Suprapubic skin (tissue), 4 donors: ENCODE data around the gene MAP2K6. TPM values are rescaled to one million over a fixed set of nuclear protein-coding genes. Genes with fewer than 3 reads are reported as not detected.

Experiments used
- DNase-seq, 2 donors: peaks; one replicate each; pipeline ENCODE4 v3.0.0-alpha.2; 2019; ENCODE audit warnings: low spot score in 2 of 2
- H3K27ac ChIP-seq: fragments of 200-600 bp; sonication (generic); one replicate; pipeline ENCODE4 v1.5.1; 2019
- H3K27me3 ChIP-seq: fragments of 200-600 bp; sonication (generic); one replicate; pipeline ENCODE4 v1.5.1; 2019
- H3K36me3 ChIP-seq: fragments of 200-600 bp; sonication (generic); one replicate; pipeline ENCODE4 v1.5.1; 2019
- H3K4me1 ChIP-seq: fragments of 200-600 bp; sonication (generic); one replicate; pipeline ENCODE4 v1.5.1; 2019
- H3K4me3 ChIP-seq: fragments of 200-600 bp; sonication (generic); one replicate; pipeline ENCODE4 v1.5.1; 2019; ENCODE audit warnings: mild to moderate bottlenecking
- H3K9me3 ChIP-seq: fragments of 200-600 bp; sonication (generic); one replicate; pipeline ENCODE4 v1.5.1; 2019
- EP300 ChIP-seq: sonication (generic); formaldehyde crosslinking; IDR thresholded peaks from one replicate; pipeline ENCODE4 v1.6.1; 2017; ENCODE audit warnings: antibody characterized with exemption
- POLR2A ChIP-seq, 2 donors: fragments of 450-650 bp; IDR thresholded peaks; one replicate each; pipeline ENCODE4 v1.6.1; 2017; ENCODE audit warnings: antibody characterized with exemption in 2 of 2, mild to moderate bottlenecking in 2 of 2, moderate library complexity in 2 of 2
- POLR2AphosphoS5 ChIP-seq, 3 donors: sonication (generic); formaldehyde crosslinking; IDR thresholded peaks; one replicate each; pipeline ENCODE4 v1.6.1; 2017; ENCODE audit warnings: antibody characterized with exemption in 3 of 3
- WGBS: methylation state at CpG from one replicate; pipeline ENCODE4 v1.1.5; 2018; 5-methylcytosine and 5-hydroxymethylcytosine counted together
- total RNA-seq, 4 donors: library from RNA; depleted of rRNA; stranded (reverse); fragments of >200 nt; gene quantifications; one replicate each; pipeline ENCODE4 v1.1.0, GENCODE V29; 2016
- TF ChIP-seq, protein P1 (sequence below), 2 donors: fragments of 200-600 bp in 1 of 2; fragments of 450-650 bp in 1 of 2; sonication (generic) in 1 of 2; IDR thresholded peaks; one replicate each; pipeline ENCODE4 v1.5.1; 2016 to 2019; ENCODE audit warnings: antibody characterized with exemption in 2 of 2, mild to moderate bottlenecking in 1 of 2, moderate library complexity in 1 of 2

The MAP2K6 gene
- total RNA-seq, 4 donors from 2014 or later, result 2.4 to 6.3 (median 3.9) TPM

DNA sequence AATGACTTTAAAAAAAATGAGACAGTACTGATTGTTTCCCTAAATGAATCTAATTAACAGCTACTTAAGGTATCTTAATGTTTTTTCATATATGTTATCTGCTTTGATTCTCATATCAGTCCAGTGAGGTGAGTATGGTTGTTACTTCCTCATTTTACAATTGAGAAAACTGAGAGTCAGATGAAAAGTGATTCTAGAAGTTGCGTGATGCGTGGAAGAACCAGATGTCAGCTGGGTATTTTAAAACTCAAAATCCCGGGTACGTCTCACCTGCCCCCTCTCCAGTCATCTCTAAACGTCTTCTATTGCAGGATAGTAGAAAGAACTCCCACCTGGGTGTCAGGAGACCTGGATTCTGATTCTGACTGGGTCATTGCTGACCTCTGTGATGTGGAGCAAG lies 89.2 kb downstream of the MAP2K6 start:
- Histone ChIP-seq H3K27ac (no peak overlapping the region), H3K4me1 (peaks cover 23% of the 10 kb centered on the region), H3K9me3 (no peaks in the 10 kb centered on the region), H3K4me3 (no peak overlapping the region), H3K36me3 (no peaks in the 10 kb centered on the region), H3K27me3 (no peaks in the 10 kb centered on the region)
- DNase-seq, result no peak
- 93% methylated on average over 5 of the region's 5 CpGs for WGBS
- no peak for TF ChIP-seq POLR2AphosphoS5 (IDR thresholded peaks at IDR 0.05)
- TF ChIP-seq, protein P1, sequence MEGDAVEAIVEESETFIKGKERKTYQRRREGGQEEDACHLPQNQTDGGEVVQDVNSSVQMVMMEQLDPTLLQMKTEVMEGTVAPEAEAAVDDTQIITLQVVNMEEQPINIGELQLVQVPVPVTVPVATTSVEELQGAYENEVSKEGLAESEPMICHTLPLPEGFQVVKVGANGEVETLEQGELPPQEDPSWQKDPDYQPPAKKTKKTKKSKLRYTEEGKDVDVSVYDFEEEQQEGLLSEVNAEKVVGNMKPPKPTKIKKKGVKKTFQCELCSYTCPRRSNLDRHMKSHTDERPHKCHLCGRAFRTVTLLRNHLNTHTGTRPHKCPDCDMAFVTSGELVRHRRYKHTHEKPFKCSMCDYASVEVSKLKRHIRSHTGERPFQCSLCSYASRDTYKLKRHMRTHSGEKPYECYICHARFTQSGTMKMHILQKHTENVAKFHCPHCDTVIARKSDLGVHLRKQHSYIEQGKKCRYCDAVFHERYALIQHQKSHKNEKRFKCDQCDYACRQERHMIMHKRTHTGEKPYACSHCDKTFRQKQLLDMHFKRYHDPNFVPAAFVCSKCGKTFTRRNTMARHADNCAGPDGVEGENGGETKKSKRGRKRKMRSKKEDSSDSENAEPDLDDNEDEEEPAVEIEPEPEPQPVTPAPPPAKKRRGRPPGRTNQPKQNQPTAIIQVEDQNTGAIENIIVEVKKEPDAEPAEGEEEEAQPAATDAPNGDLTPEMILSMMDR (IDR thresholded peaks at IDR 0.05), result no peak
- TF ChIP-seq POLR2A (IDR thresholded peaks at IDR 0.05), result no peak
- TF ChIP-seq EP300, result no peak

GRCh38 chr17:69505740-69506139 lies 91.2 kb downstream of the MAP2K6 start:
- 97% methylated on average over 3 of the region's 3 CpGs for WGBS
- Histone ChIP-seq H3K4me1 (peaks cover 19% of the 10 kb centered on the region), H3K27ac (no peak overlapping the region)

DNA sequence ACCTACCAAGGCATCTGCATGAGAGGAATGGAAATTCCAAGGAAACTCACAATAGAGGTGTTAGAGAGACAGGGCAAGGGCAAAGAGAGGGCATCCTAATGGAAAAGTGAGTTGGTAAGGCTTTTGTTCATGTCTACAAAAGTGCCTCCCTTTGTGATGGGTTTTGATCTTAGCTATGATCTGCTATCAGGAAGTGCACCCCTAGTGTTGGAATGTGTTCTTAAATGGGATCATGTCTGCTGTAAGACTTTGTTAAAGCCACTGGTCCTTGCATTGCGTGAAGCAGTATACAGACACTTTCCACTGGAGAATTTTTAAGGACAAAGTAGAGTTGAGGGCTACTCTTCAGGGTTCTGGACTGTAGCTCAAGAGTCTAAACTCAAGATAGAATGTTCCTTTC lies 92.0 kb downstream of the MAP2K6 start:
- TF ChIP-seq EP300, result no peak
- Histone ChIP-seq H3K9me3 (no peaks in the 10 kb centered on the region), H3K4me3 (no peak overlapping the region), H3K36me3 (no peaks in the 10 kb centered on the region), H3K4me1 (peaks cover 11% of the 10 kb centered on the region), H3K27me3 (no peaks in the 10 kb centered on the region), H3K27ac (no peak overlapping the region)
- DNase-seq, result no peak
- WGBS, result 94% methylated on average over 1 of the region's 1 CpG

More at GRCh38 chr17:69505740-69506139, 91.2 kb downstream of the MAP2K6 start:
- DNase-seq, result no peak
- Histone ChIP-seq H3K4me3 (no peak overlapping the region), H3K9me3 (no peaks in the 10 kb centered on the region), H3K27me3 (no peaks in the 10 kb centered on the region), H3K36me3 (no peaks in the 10 kb centered on the region)
- no peak for TF ChIP-seq POLR2A (IDR thresholded peaks at IDR 0.05)
- no peak for TF ChIP-seq POLR2AphosphoS5 (IDR thresholded peaks at IDR 0.05)
- TF ChIP-seq EP300, result no peak
- TF ChIP-seq, protein P1 (IDR thresholded peaks at IDR 0.05), result no peak

- no peak for DNase-seq
- WGBS, result 90% methylated on average over 1 of the region's 1 CpG
- H3K27me3 ChIP-seq, result no peaks in the 10 kb centered on the region
- no peaks in the 10 kb centered on the region for H3K9me3 ChIP-seq
- TF ChIP-seq, protein P1 (IDR thresholded peaks at IDR 0.05), result no peak
- TF ChIP-seq POLR2A (IDR thresholded peaks at IDR 0.05) (no peak), POLR2AphosphoS5 (IDR thresholded peaks at IDR 0.05) (no peak), EP300 (no peak)
- H3K27ac ChIP-seq, result no peak overlapping the region
- no peaks in the 10 kb centered on the region for H3K36me3 ChIP-seq
- no peak overlapping the region for H3K4me3 ChIP-seq
- H3K4me1 ChIP-seq, result peaks cover 3% of the 10 kb centered on the region
Observed at GRCh38 chr17:69508814-69509213, 94.3 kb downstream of the MAP2K6 start.

DNA sequence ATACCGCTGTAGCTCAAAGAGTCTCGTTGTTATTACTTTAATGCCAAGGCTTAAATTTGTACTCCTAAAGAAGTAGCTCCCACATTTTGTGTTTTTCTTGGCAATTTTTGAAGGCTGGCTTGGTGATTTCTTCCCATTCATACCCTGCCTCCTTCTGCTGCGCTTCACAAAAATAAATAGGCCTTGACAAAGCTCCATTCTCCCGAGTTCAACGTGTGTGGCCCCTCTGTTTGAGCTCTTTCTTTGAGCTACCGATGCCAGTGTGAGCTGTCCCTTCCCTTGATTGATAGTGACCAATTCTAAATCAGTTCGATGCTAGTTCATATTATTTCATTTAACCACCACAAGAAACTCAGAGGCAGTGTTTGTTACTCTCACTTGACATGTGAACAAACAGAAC lies 96.8 kb downstream of the MAP2K6 start:
- no peak for DNase-seq
- TF ChIP-seq POLR2A (IDR thresholded peaks at IDR 0.05) (no peak), POLR2AphosphoS5 (IDR thresholded peaks at IDR 0.05) (no peak), EP300 (no peak)
- TF ChIP-seq, protein P1 (IDR thresholded peaks at IDR 0.05), result no peak
- no peak overlapping the region for H3K27ac ChIP-seq
- H3K9me3 ChIP-seq, result no peaks in the 10 kb centered on the region
- 90% methylated on average over 7 of the region's 7 CpGs for WGBS
- H3K4me1 ChIP-seq, result peaks cover 3% of the 10 kb centered on the region
- H3K4me3 ChIP-seq, result no peak overlapping the region
- H3K36me3 ChIP-seq, result no peaks in the 10 kb centered on the region
- no peaks in the 10 kb centered on the region for H3K27me3 ChIP-seq

- WGBS, result 66% methylated on average over 5 of the region's 5 CpGs
- Histone ChIP-seq H3K9me3 (no peaks in the 10 kb centered on the region), H3K27ac (no peak overlapping the region), H3K4me1 (peaks cover 3% of the 10 kb centered on the region), H3K36me3 (no peaks in the 10 kb centered on the region), H3K27me3 (no peaks in the 10 kb centered on the region), H3K4me3 (no peak overlapping the region)
- no peak for TF ChIP-seq POLR2AphosphoS5 (IDR thresholded peaks at IDR 0.05)
- TF ChIP-seq POLR2A (IDR thresholded peaks at IDR 0.05), result no peak
- TF ChIP-seq EP300, result no peak
- TF ChIP-seq, protein P1 (IDR thresholded peaks at IDR 0.05), result no peak
- DNase-seq, result no peak
Observed at GRCh38 chr17:69512946-69513345, 98.4 kb downstream of the MAP2K6 start.
